T-helper 2 cell treated with Interferon-gamma antibody and Interleukin-4, amounts not matched to agents 100 ng/mL and 5 ng/mL, for 36 hours (primary cell): ENCODE measurements around the gene SND1. TPM values are rescaled to one million over a fixed set of nuclear protein-coding genes. Genes with fewer than 3 reads are reported as not detected.

Experiments used
- intact Hi-C: fragments of 100-400 bp; cut with micrococcal nuclease; formaldehyde crosslinking; loops from one replicate; pipeline ENCODE4 v1.15.1; 2023
- total RNA-seq: library from RNA; stranded (reverse); gene quantifications from 2 replicates; pipeline ENCODE4 v1.2.3, GENCODE V29; 2022

SND1 gene
- total RNA-seq, 1 donor from 2014 or later: 275 TPM

GRCh38 chr7:127760436-127761031, 108.5 kb downstream of the SND1 start:
- intact Hi-C loops: no loop called here

GRCh38 chr7:127761196-127761595, 109.2 kb downstream of the SND1 start:
- intact Hi-C loops: no loop called here

DNA sequence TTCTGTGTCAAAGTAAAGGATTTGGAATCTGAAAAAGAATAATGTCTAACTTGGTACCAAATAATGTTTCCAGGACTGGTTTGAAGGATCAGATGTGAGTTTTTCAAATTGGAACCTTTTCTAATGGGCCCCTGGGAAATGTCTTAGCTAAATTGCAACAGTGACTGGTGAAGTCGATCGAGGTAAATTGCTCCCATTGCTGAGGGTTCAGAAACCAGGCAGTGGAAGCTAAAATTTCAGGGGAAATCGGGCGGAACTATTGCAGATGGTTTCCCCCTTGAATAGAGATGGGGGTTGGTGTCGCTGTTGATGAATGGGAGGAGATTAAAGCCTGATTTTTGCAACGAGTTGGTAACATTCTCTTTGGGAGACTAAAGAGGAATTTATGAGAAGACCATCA, 112.7 kb downstream of the SND1 start:
- intact Hi-C loops: no loop called here

DNA sequence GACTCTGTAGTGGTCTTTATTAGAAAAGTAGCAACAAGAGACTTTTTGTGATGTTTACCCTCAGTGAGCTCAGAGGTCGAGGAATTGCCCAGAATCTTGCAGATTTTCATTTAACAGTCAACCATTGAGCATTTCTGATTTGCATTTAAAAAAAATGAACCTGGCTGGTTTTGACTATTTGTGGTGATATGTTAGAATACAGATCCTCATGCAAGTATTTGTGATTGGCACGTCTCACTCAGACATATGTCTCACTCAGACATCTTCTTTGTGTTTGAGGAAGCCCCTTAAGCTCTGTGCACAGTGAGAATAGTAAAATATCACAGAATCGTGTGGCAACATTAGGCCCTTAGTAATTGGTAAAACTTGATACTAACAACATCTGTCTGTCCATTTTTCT, 113.2 kb downstream of the SND1 start:
- intact Hi-C loops: no loop called here

DNA sequence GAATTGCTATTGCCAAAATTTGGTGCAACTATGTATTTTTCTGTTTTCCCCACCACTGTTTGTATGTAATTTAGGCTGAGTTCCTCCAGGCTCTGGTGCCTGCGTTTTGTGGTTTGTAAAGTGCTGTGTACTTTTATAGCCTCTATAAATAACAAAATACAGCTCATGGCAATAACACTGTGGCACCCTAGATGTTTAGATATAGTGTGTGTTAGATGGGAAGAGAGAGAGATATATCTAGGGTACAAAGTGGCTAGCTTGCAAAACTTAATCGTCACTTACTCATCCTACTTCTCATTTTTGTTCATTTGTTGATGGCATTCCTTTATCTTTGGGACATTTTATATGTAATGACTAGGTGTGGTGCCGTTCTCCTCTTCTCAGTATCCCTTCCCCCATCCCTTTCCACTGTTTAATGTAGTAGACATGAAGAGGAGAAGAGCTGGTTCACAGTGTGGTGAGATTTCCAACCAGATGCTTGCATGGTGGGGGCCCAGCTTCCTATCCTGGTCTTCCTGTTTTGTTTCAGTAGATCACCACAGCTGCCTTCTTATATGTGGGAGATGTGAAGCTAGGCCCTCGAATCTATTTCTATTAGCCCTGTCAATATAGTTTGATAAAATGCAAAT, 115.0 kb downstream of the SND1 start:
- intact Hi-C loops: no loop called here

DNA sequence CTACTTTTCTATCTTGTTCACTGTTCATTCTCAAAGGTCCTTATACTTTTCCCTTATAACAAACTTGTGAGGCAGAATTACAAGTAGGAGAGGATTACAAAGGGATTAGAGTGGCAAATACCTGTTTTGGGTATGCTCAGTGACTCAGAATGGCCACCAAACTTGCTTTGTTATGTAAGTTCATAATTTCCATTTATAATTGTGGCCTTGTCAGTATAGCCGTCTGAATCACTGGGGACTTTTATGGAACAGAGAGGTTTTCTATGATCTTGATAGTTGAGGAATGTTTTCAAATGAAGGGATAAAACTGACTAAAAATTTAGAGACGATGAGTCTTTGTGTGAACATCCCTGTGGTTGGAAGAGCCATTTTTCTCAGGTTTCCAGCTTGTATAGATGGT, 116.2 kb downstream of the SND1 start:
- intact Hi-C loops: no loop called here

- intact Hi-C loops: no loop called here
These were observed 117.1 kb downstream of the SND1 start for GRCh38 chr7:127769137-127769536.

DNA sequence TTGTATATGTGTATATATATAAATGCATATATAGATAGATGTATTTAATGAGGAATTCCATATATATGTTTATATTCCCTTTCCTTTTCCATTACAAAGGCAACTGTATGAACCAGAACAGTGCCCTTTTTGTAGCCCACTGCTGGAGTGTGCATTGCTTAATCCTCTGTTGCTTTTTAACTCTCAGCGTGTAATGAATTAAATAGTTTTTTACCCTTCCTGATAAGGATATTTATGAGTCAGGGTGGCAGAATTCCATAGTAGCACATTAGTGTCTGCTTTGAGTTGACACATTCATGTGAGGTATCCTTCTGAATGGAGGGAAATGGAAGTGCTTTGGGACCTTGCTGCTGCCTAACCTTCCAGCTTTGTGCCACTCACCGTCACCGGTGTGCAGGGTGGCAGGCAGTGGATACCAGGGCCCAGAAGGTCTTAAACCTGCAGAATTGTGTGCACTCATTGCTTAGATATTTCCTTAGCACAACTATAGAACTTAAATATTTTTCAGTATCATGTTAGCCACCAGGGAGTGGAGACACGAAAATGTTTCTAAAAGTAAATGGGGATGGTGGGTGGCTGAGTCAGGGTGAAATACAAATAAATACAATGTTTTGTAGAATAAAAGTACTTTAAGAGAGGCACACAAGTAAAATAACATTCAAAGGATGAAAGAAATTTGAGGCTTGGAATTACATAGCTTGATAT, 117.9 kb downstream of the SND1 start:
- intact Hi-C loops: no loop called here

- intact Hi-C loops: no loop called here
These were observed 118.9 kb downstream of the SND1 start for GRCh38 chr7:127770885-127771284.

- intact Hi-C loops: no loop called here
These were observed 119.7 kb downstream of the SND1 start for GRCh38 chr7:127771707-127772106.

DNA sequence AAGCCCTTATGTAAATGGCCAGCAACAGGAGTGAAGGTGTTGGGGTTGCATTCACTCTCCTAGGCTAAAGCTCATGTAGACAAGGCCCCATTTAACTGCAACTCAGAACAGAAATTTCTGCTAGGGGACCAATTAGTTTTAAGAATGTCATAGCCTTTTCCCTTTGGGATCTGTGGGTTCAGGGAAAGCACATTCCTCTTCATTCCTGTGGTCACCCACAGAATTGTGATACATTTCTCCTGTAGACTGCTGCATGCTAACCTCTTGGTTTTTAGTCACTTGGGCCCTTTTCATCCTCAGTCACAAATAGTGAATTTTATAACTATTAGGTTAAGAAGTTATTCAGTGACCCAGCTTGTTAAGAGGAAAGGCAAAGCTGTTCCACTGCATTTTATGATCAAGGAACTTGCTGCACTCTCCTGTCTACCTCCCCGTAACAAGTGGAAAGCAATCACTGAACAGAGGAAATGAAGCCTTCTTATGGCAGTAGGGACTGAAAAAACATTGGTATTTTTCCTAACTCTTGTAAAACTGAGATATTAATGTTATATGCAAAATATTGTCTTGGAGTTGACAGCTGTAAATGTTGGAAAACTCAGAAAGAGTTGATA, 124.9 kb downstream of the SND1 start:
- intact Hi-C loops: no loop called here

GRCh38 chr7:127780489-127780888, 128.5 kb downstream of the SND1 start:
- intact Hi-C loops: no loop called here

DNA sequence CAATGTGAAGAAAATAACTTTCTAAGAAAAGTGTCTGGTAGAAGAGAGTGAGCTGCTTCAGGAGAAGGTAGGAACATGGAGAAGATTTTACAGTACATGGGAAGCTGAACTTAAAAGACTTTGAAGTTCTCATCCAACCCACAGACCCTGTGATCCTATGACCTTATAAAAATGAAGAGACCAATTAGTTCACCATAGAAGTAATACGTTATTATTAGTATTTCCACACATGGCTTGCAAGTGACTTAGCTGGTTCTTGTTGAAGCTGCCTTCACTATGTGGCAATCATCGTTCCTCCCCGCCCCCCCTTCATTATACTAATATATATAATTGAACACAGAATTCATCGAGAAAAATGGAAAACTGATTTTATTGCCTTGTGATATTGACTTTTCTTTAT, 129.1 kb downstream of the SND1 start:
- intact Hi-C loops: no loop called here

- intact Hi-C loops: no loop called here
These were observed 130.1 kb downstream of the SND1 start for GRCh38 chr7:127782075-127782474.

DNA sequence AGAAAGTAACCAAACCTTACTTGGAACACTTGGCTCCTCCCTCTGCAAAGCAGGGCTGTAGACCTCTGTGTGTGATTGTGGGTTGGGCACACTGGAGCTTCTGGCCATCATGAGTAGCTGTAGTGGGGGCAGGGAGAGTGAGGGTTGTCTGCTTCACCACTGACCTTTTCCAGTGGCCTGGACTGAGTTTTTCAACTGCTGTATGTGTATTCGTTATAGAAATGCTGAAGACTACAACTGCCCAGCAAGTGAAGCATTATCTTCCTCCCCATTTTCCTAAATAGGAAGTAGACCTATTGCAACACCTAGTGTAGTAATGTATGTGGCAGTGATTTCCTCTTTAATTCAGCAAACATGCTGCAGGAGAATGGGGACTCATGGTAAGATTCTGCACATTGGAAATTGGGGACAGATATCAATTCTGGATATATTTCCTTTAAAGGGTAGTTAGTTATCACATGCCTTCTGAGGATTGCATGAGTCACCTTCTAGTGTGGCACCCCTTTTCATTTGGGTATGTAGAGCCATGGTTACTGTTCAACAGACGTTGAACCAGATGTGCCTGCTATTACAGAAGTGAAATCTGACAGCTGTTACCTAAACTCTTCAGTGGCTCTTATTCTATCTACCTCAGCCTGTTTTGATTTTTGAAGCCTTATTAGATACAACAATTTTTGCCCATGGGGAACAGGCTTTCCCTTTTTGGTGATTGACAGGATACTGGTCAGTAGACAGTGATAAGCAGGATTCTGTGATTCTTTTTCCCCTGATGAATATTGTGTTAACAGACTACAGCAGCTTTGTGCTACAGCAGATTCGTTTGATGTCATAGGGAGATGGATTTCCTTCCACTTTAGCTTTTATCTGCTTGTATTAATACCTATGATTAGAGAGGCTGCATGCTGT, 130.9 kb downstream of the SND1 start:
- intact Hi-C loops: no loop called here

DNA sequence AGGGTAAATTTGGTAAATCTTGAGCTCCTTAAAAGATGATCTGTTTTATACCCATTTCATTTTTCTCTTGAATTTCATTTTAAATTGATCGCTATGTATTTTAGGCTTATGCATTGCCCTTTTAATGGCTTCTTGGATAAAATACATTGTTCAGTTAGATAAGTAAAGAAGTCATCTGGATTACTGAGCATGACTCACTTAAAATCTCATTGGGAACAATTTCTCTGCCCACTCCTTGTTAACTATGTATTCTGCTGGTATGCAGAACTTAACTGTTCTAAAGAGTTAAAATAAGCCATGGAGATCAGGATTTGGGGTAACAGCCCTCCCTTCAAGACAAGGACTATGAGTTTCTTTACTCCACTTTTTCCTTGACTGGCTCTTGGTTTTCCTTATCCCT, 134.2 kb downstream of the SND1 start:
- intact Hi-C loops: no loop called here

- intact Hi-C loops: no loop called here
These were observed 137.0 kb downstream of the SND1 start for GRCh38 chr7:127789031-127789430.

- intact Hi-C loops: no loop called here
These were observed 139.6 kb downstream of the SND1 start for GRCh38 chr7:127791446-127792189.

GRCh38 chr7:127792528-127793342, 140.7 kb downstream of the SND1 start:
- intact Hi-C loops: no loop called here

DNA sequence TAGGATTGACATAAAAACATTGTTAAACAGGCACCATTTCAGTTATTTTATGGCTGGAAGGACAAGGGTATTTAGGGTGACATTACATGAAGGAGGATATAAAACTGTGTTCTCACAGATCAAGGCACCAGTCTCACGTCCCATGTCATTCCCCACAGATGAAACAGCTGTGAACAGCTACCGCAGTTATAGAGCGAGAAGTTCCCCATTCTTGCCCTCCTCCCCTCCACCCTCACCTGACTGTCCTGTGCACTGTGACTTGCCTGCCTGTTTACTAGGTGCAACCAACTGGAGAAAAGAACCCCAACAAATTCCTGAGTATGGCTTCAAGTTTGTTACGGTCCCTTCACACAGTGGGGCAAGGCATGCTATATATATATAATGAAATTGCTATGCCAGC, 141.6 kb downstream of the SND1 start:
- intact Hi-C loops: no loop called here
